Activated gamma-delta T cell (primary cell): ENCODE results near the gene PKHD1.

ENCODE experiments used
- DNase-seq: peaks from one replicate; lab custom pipeline; 2025; lab: John Stamatoyannopoulos, UW

Gene PKHD1

GRCh38 chr6:51619042-51619799, 468.2 kb downstream of the PKHD1 start:
- no peak for DNase-seq

GRCh38 chr6:51618563-51618962, 468.9 kb downstream of the PKHD1 start:
- DNase-seq = no peak

GRCh38 chr6:51617751-51618150, 469.7 kb downstream of the PKHD1 start:
- DNase-seq = no peak

GRCh38 chr6:51616243-51616642, 471.2 kb downstream of the PKHD1 start:
- no peak for DNase-seq

GRCh38 chr6:51614725-51615124, 472.7 kb downstream of the PKHD1 start:
- DNase-seq = no peak

GRCh38 chr6:51613558-51613957, 473.9 kb downstream of the PKHD1 start:
- no peak for DNase-seq

GRCh38 chr6:51608932-51609331, 478.5 kb downstream of the PKHD1 start:
- no peak for DNase-seq

- no peak for DNase-seq
Measured at GRCh38 chr6:51608383-51608782, 479.0 kb downstream of the PKHD1 start.

GRCh38 chr6:51600514-51600913, 486.9 kb downstream of the PKHD1 start:
- DNase-seq = no peak

GRCh38 chr6:51598171-51598570, 489.2 kb downstream of the PKHD1 start:
- DNase-seq = no peak

GRCh38 chr6:51594981-51595380, 492.4 kb downstream of the PKHD1 start:
- DNase-seq = no peak

GRCh38 chr6:51585264-51585663, 502.1 kb downstream of the PKHD1 start:
- no peak for DNase-seq

- no peak for DNase-seq
Measured at GRCh38 chr6:51584163-51584562, 503.2 kb downstream of the PKHD1 start.

- DNase-seq = no peak
Measured at GRCh38 chr6:51578994-51579393, 508.4 kb downstream of the PKHD1 start.

GRCh38 chr6:51578362-51578761, 509.1 kb downstream of the PKHD1 start:
- DNase-seq = no peak

GRCh38 chr6:51574040-51574439, 513.4 kb downstream of the PKHD1 start:
- no peak for DNase-seq

- DNase-seq = no peak
Measured at GRCh38 chr6:51571168-51571567, 516.2 kb downstream of the PKHD1 start.

GRCh38 chr6:51570168-51570921, 517.1 kb downstream of the PKHD1 start:
- DNase-seq = no peak

- no peak for DNase-seq
Measured at GRCh38 chr6:51569594-51569993, 517.8 kb downstream of the PKHD1 start.

GRCh38 chr6:51568771-51569170, 518.6 kb downstream of the PKHD1 start:
- no peak for DNase-seq

- no peak for DNase-seq
Measured at GRCh38 chr6:51565472-51565871, 521.9 kb downstream of the PKHD1 start.
